GM12892 (cell line): ENCODE data around the gene PPP2R2B.

ENCODE experiments used
- POLR2A ChIP-seq: IDR thresholded peaks from 2 replicates; pipeline ENCODE4 v1.6.1; 2011; ENCODE audit warnings: low read depth, low read length, control low read depth
- POLR2AphosphoS5 ChIP-seq: IDR thresholded peaks from 2 replicates; pipeline ENCODE4 v1.6.1; 2011; ENCODE audit warnings: low read depth, low read length, control low read depth

DNA sequence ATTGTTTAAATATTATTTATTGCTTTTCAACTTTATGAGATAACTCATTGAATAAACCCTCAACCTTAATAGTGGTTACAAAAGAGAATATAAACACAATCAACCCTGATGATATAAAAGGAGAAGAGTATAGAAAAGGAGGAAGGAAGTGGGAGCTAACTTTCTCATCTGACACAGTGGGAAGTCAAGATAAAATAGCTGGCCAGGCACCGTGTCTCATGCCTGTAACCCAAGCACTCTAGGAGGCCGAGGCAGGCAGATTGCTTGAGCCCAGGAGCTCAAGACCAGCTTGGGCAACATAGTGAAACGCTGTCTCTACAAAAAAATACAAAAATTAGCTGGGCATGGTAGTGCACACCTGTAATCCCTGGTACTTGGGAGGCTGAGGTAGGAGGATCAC lies 93.5 kb downstream of the PPP2R2B start:
- TF ChIP-seq POLR2AphosphoS5 (no peak), POLR2A (no peak)
